ENCODE results near the gene RFC4. TPM values are rescaled to one million over a fixed set of nuclear protein-coding genes. Genes with fewer than 3 reads are reported as not detected.
A peak's percentile ranks its signal among the peaks of the same experiment; 100 is the strongest.

The RFC4 gene
- total and polyA plus RNA-seq, 11 donors: 4.6 to 21.0 (median 7.9) TPM

GRCh38 chr3:186802701-186803100 lies 3.6 kb downstream of the RFC4 start:
- DNase-seq (no peak), ATAC-seq (no peak)
- Histone ChIP-seq H3K4me1 (peaks cover 0 to 31% (median 12%) of the 10 kb centered on the region in 12 donors), H3K9me3 (no peaks in the 10 kb centered on the region), H3K27me3 (no peaks in the 10 kb centered on the region), H3K36me3 (peaks cover 0 to 55% (median 24%) of the 10 kb centered on the region in 9 donors), H3K4me3 (no peak overlapping the region), H3K27ac (no peak overlapping the region)
- intact Hi-C loops (cut with DNase I): no loop called here
- 84 to 95% (median 92%) methylated on average over 3 of the region's 3 CpGs for WGBS, 4 donors
- TF ChIP-seq POLR2A (IDR thresholded peaks at IDR 0.05): no peak
- TF ChIP-seq, protein P1, sequence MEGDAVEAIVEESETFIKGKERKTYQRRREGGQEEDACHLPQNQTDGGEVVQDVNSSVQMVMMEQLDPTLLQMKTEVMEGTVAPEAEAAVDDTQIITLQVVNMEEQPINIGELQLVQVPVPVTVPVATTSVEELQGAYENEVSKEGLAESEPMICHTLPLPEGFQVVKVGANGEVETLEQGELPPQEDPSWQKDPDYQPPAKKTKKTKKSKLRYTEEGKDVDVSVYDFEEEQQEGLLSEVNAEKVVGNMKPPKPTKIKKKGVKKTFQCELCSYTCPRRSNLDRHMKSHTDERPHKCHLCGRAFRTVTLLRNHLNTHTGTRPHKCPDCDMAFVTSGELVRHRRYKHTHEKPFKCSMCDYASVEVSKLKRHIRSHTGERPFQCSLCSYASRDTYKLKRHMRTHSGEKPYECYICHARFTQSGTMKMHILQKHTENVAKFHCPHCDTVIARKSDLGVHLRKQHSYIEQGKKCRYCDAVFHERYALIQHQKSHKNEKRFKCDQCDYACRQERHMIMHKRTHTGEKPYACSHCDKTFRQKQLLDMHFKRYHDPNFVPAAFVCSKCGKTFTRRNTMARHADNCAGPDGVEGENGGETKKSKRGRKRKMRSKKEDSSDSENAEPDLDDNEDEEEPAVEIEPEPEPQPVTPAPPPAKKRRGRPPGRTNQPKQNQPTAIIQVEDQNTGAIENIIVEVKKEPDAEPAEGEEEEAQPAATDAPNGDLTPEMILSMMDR (IDR thresholded peaks at IDR 0.05): no peak

- DNase-seq (no peak), ATAC-seq (no peak)
- Histone ChIP-seq H3K36me3 (peaks cover 0 to 78% (median 43%) of the 10 kb centered on the region in 9 donors), H3K27me3 (no peaks in the 10 kb centered on the region), H3K4me3 (no peak overlapping the region), H3K9me3 (no peaks in the 10 kb centered on the region), H3K27ac (no peak overlapping the region), H3K4me1 (peaks cover 0 to 15% (median under 1%) of the 10 kb centered on the region in 12 donors)
- TF ChIP-seq, protein P1 (IDR thresholded peaks at IDR 0.05): no peak
- no peak for TF ChIP-seq POLR2A (IDR thresholded peaks at IDR 0.05)
- 95 to 97% (median 95%) methylated on average over 1 of the region's 1 CpG for WGBS, 4 donors
- intact Hi-C loops (cut with DNase I): no loop called here
Observed at GRCh38 chr3:186800285-186800684, 6.0 kb downstream of the RFC4 start.

GRCh38 chr3:186798239-186798874 lies 7.9 kb downstream of the RFC4 start:
- no peak for ATAC-seq
- peaks cover 0 to 87% (median 61%) of the 10 kb centered on the region in 9 donors for H3K36me3 ChIP-seq
- WGBS, 4 donors: 75 to 80% (median 78%) methylated on average over 3 of the region's 3 CpGs

GRCh38 chr3:186790261-186790981 lies 15.9 kb downstream of the RFC4 start:
- no peaks in the 10 kb centered on the region for H3K27me3 ChIP-seq
- H3K4me1 ChIP-seq: peaks cover 4 to 45% (median 32%) of the 10 kb centered on the region in 12 donors
- ATAC-seq (peak in 3 of 4 donors; percentile 16 to 44 (median 33)), DNase-seq (no peak)
- intact Hi-C loops (cut with DNase I): no loop called here
- peaks cover 0 to 97% (median 89%) of the 10 kb centered on the region in 9 donors for H3K36me3 ChIP-seq
- H3K27ac ChIP-seq: no peak overlapping the region
- TF ChIP-seq, protein P1 (IDR thresholded peaks at IDR 0.05): no peak
- no peak for TF ChIP-seq POLR2A (IDR thresholded peaks at IDR 0.05)
- no peaks in the 10 kb centered on the region for H3K9me3 ChIP-seq
- no peak overlapping the region for H3K4me3 ChIP-seq
- WGBS, 4 donors: 72 to 77% (median 75%) methylated on average over 8 of the region's 8 CpGs

More at GRCh38 chr3:186798239-186798874, 7.9 kb downstream of the RFC4 start:
- intact Hi-C loops (cut with DNase I): no loop called here
- Histone ChIP-seq H3K27ac (no peak overlapping the region), H3K9me3 (no peaks in the 10 kb centered on the region), H3K27me3 (no peaks in the 10 kb centered on the region), H3K4me1 (peaks cover 0 to 8% (median 0%) of the 10 kb centered on the region in 12 donors), H3K4me3 (no peak overlapping the region)
- no peak for DNase-seq
- TF ChIP-seq POLR2A (IDR thresholded peaks at IDR 0.05): no peak
- TF ChIP-seq, protein P1 (IDR thresholded peaks at IDR 0.05): no peak

Data from heart left ventricle (tissue), 16 donors.